Smooth muscle cell (in vitro differentiated cells): ENCODE results near the gene NXPE4. TPM values are rescaled to one million over a fixed set of nuclear protein-coding genes. Genes with fewer than 3 reads are reported as not detected.
"Not testable (repeated sequence)": the region's sequence is repeated elsewhere in the genome, so short reads cannot be mapped to it uniquely, and the experiment has no call there.

Experiments
- DNase-seq: peaks from one replicate; lab custom pipeline; 2025; ENCODE audit not compliant: unreplicated experiment; lab: John Stamatoyannopoulos, UW
- H2AFZ ChIP-seq: fragments of 200-600 bp; sonication (generic); 2 replicates; pipeline ENCODE4 v1.6.0; 2016; ENCODE audit warnings: antibody characterized with exemption, low read depth, mild to moderate bottlenecking
- H3F3A ChIP-seq: fragments of 200-600 bp; sonication (generic); 2 replicates; pipeline ENCODE4 v1.6.0; 2017; ENCODE audit warnings: antibody characterized with exemption, low read depth
- H3K27ac ChIP-seq: fragments of 200-600 bp; sonication (generic); 2 replicates; pipeline ENCODE4 v1.5.1; 2016; ENCODE audit warnings: low read depth, mild to moderate bottlenecking
- H3K27me3 ChIP-seq: fragments of 200-600 bp; sonication (generic); 2 replicates; pipeline ENCODE4 v1.6.1; 2016; ENCODE audit warnings: low read depth, mild to moderate bottlenecking
- H3K36me3 ChIP-seq: fragments of 200-600 bp; sonication (generic); 2 replicates; pipeline ENCODE4 v1.5.1; 2016; ENCODE audit warnings: low read depth
- H3K4me1 ChIP-seq: fragments of 200-600 bp; sonication (generic); 2 replicates; pipeline ENCODE4 v1.5.1; 2016; ENCODE audit warnings: low read depth
- H3K4me2 ChIP-seq: fragments of 200-600 bp; sonication (generic); 2 replicates; pipeline ENCODE4 v1.6.0; 2016; ENCODE audit warnings: mild to moderate bottlenecking
- H3K4me3 ChIP-seq: fragments of 200-600 bp; sonication (generic); 2 replicates; pipeline ENCODE4 v1.5.1; 2016; ENCODE audit warnings: mild to moderate bottlenecking
- H3K79me2 ChIP-seq: fragments of 200-600 bp; sonication (generic); 2 replicates; pipeline ENCODE4 v1.6.0; 2016; ENCODE audit warnings: low read depth, mild to moderate bottlenecking
- H3K9ac ChIP-seq: fragments of 200-600 bp; sonication (generic); 2 replicates; pipeline ENCODE4 v1.6.0; 2016; ENCODE audit warnings: low read depth
- H3K9me3 ChIP-seq: fragments of 200-600 bp; sonication (generic); replicated peaks from 2 replicates; pipeline ENCODE4 v1.5.1; 2016; ENCODE audit warnings: low read depth
- H4K20me1 ChIP-seq: fragments of 200-600 bp; sonication (generic); 2 replicates; pipeline ENCODE4 v1.6.0; 2016; ENCODE audit warnings: low read depth
- CTCF ChIP-seq: fragments of 200-600 bp; sonication (generic); IDR thresholded peaks from 2 replicates; pipeline ENCODE4 v1.5.1; 2017; ENCODE audit warnings: borderline replicate concordance, mild to moderate bottlenecking, antibody characterized with exemption; ENCODE audit not compliant: insufficient read depth, poor library complexity, severe bottlenecking
- WGBS: methylation state at CpG from one replicate; pipeline ENCODE4 v1.1.7; 2016; ENCODE audit warnings: low lambda C conversion rate; 5-methylcytosine and 5-hydroxymethylcytosine counted together
- polyA plus RNA-seq: library from polyadenylated mRNA; unstranded; fragments of >200 nt; fragmentation: Nextera tagmentation; extraction: Ambion mirVana; gene quantifications from 2 replicates; pipeline ENCODE4 v1.2.1, GENCODE V29; 2016
- total RNA-seq: library from RNA; depleted of rRNA; stranded (reverse); fragments of >200 nt; gene quantifications from 2 replicates; pipeline ENCODE4 v1.2.3, GENCODE V29; 2014

Gene NXPE4
- total and polyA plus RNA-seq, 2 experiments from 2014 or later, result not detected

- H3K4me3 ChIP-seq, result no peak overlapping the region
- H4K20me1 ChIP-seq, result no peaks in the 10 kb centered on the region
- no peak overlapping the region for H3K4me2 ChIP-seq
- H3K9me3 ChIP-seq, result no peaks in the 10 kb centered on the region
- no peak for DNase-seq
- H3K4me1 ChIP-seq, result no peaks in the 10 kb centered on the region
- WGBS, result 92% methylated on average over 18 of the region's 18 CpGs
- H2AFZ ChIP-seq, result no peak overlapping the region
- no peaks in the 10 kb centered on the region for H3K36me3 ChIP-seq
- no peaks in the 10 kb centered on the region for H3F3A ChIP-seq
- TF ChIP-seq CTCF, result no peak
- no peaks in the 10 kb centered on the region for H3K79me2 ChIP-seq
- H3K27ac ChIP-seq, result no peak overlapping the region
- no peak overlapping the region for H3K9ac ChIP-seq
- H3K27me3 ChIP-seq, result no peaks in the 10 kb centered on the region
Observed at GRCh38 chr11:114610984-114611944, 15.7 kb upstream of the NXPE4 start.

- Histone ChIP-seq H3K27me3 (no peaks in the 10 kb centered on the region), H3K9ac (no peak overlapping the region), H3K4me2 (no peak overlapping the region), H3K36me3 (no peaks in the 10 kb centered on the region), H4K20me1 (no peaks in the 10 kb centered on the region), H3K9me3 (no peaks in the 10 kb centered on the region), H3K79me2 (no peaks in the 10 kb centered on the region), H2AFZ (no peak overlapping the region), H3K4me1 (no peaks in the 10 kb centered on the region), H3K4me3 (no peak overlapping the region), H3F3A (no peaks in the 10 kb centered on the region), H3K27ac (no peak overlapping the region)
- no peak for TF ChIP-seq CTCF
- DNase-seq, result no peak
- WGBS, result 92% methylated on average over 10 of the region's 10 CpGs
Observed at GRCh38 chr11:114610550-114610949, 15.0 kb upstream of the NXPE4 start.

- no peak overlapping the region for H3K4me3 ChIP-seq
- H3K27ac ChIP-seq, result no peak overlapping the region
- H3K9me3 ChIP-seq, result no peaks in the 10 kb centered on the region
- 96% methylated on average over 9 of the region's 9 CpGs for WGBS
- no peaks in the 10 kb centered on the region for H4K20me1 ChIP-seq
- H2AFZ ChIP-seq, result no peak overlapping the region
- no peaks in the 10 kb centered on the region for H3K27me3 ChIP-seq
- H3K4me2 ChIP-seq, result no peak overlapping the region
- H3K4me1 ChIP-seq, result no peaks in the 10 kb centered on the region
- H3K79me2 ChIP-seq, result no peaks in the 10 kb centered on the region
- no peak for TF ChIP-seq CTCF
- no peaks in the 10 kb centered on the region for H3F3A ChIP-seq
- H3K9ac ChIP-seq, result no peak overlapping the region
- H3K36me3 ChIP-seq, result no peaks in the 10 kb centered on the region
- no peak for DNase-seq
Observed at GRCh38 chr11:114609429-114609828, 13.8 kb upstream of the NXPE4 start.

GRCh38 chr11:114608605-114609004 lies 13.0 kb upstream of the NXPE4 start:
- not testable (repeated sequence) for H3K27me3 ChIP-seq, H3F3A ChIP-seq, H3K4me1 ChIP-seq, H3K9ac ChIP-seq, DNase-seq, H4K20me1 ChIP-seq, H3K36me3 ChIP-seq, H3K4me3 ChIP-seq, H3K27ac ChIP-seq, H3K9me3 ChIP-seq, H2AFZ ChIP-seq, H3K79me2 ChIP-seq, H3K4me2 ChIP-seq
- WGBS, result 95% methylated on average over 9 of the region's 9 CpGs
